Measurements from ENCODE around the gene CRABP2. TPM values are rescaled to one million over a fixed set of nuclear protein-coding genes. Genes with fewer than 3 reads are reported as not detected.

The CRABP2 gene
- polyA plus RNA-seq, 1 of the 3 experiments (the other 2 are of a cell fraction) = 42.1 TPM

- no peaks in the 10 kb centered on the region for H3K79me2 ChIP-seq (ENCODE audit: insufficient read depth)
- no peak overlapping the region for H3K9ac ChIP-seq
- peak overlapping the region in 1 of 2 experiments; percentile 98; a peak in 2 of 4 replicates for H3K27ac ChIP-seq (ENCODE audit: low read depth in 2 of 2, low read length in 1 of 2)
- peaks cover 42% of the 10 kb centered on the region for H3F3A ChIP-seq (replicated peaks; ENCODE audit: insufficient read depth)
- ChIA-PET POLR2A (interaction anchor here (1.1 to 2.6 kb wide), 2 partner anchors 9 to 13 kb away, joined by 3 to 7 read pairs; no protein-coding TSS in a partner anchor), CTCF (interaction anchor here (1.2 to 45.5 kb wide), 7 partner anchors 3 to 201 kb away, joined by 7 to 2702 read pairs (median 7); partner anchors contain the start of genes CRABP2, ISG20L2, METTL25B and NES)
- H3K36me3 ChIP-seq (replicated peaks in 1 of 2; ENCODE audit: control insufficient read depth in 1 of 2, insufficient read depth in 2 of 2, low read length in 1 of 2) = peaks cover 0 to 4% of the 10 kb centered on the region in 2 experiments
- TF ChIP-seq SMC3 (IDR thresholded peaks at IDR 0.05; ENCODE audit: low read depth, low read length) = no peak
- TF ChIP-seq PBX3 (IDR thresholded peaks at IDR 0.05) = 0 out of 2 replicates have a peak, but pooled peaks have one; percentile 17
- no peaks in the 10 kb centered on the region for H3K9me3 ChIP-seq
- no peak overlapping the region for H2AFZ ChIP-seq (ENCODE audit: low read depth)
- peaks cover 36 to 55% of the 10 kb centered on the region in 2 experiments; a peak in 3 of 4 replicates for H3K4me1 ChIP-seq (ENCODE audit: control insufficient read depth in 1 of 2, insufficient read depth in 2 of 2, low read depth in 1 of 2, low read length in 1 of 2)
- no peaks in the 10 kb centered on the region for H3K27me3 ChIP-seq (ENCODE audit: insufficient read depth)
- 61% methylated on average over 3 of the region's 3 CpGs for WGBS (ENCODE audit: low lambda C conversion rate)
- no peak overlapping the region for H3K4me2 ChIP-seq
- no peak overlapping the region for H3K4me3 ChIP-seq (ENCODE audit: low read depth in 2 of 2, low read length in 1 of 2)
- no peaks in the 10 kb centered on the region for H3K9me2 ChIP-seq
- no peak for DNase-seq
- H4K20me1 ChIP-seq (ENCODE audit: insufficient read depth) = no peaks in the 10 kb centered on the region
Measured at GRCh38 chr1:156712626-156713025, 7.2 kb upstream of the CRABP2 start.

- H2AFZ ChIP-seq (ENCODE audit: low read depth) = no peak overlapping the region
- DNase-seq = peak; percentile 83
- H3K79me2 ChIP-seq (ENCODE audit: insufficient read depth) = no peaks in the 10 kb centered on the region
- ChIA-PET POLR2A (interaction anchor here (0.8 to 2.6 kb wide), 10 partner anchors 10 to 202 kb away, joined by 3 to 12 read pairs (median 6); partner anchors contain the start of genes ISG20L2 and METTL25B), CTCF (interaction anchor here (1.0 to 45.5 kb wide), 13 partner anchors 4 to 217 kb away, joined by 3 to 2702 read pairs (median 6); partner anchors contain the start of genes CRABP2, ISG20L2, METTL25B and NES)
- no peaks in the 10 kb centered on the region for H3K27me3 ChIP-seq (ENCODE audit: insufficient read depth)
- no peak overlapping the region for H3K9ac ChIP-seq
- no peak overlapping the region for H3K4me3 ChIP-seq (ENCODE audit: low read depth in 2 of 2, low read length in 1 of 2)
- H3F3A ChIP-seq (replicated peaks; ENCODE audit: insufficient read depth) = peaks cover 44% of the 10 kb centered on the region
- H3K4me1 ChIP-seq (ENCODE audit: control insufficient read depth in 1 of 2, insufficient read depth in 2 of 2, low read depth in 1 of 2, low read length in 1 of 2) = peaks cover 50 to 65% of the 10 kb centered on the region in 2 experiments; a peak in 3 of 4 replicates
- H3K9me3 ChIP-seq = no peaks in the 10 kb centered on the region
- H3K27ac ChIP-seq (ENCODE audit: low read depth in 2 of 2, low read length in 1 of 2) = peak overlapping the region; percentile 43 to 98; a peak in 3 of 4 replicates
- 24% methylated on average over 9 of the region's 9 CpGs for WGBS (ENCODE audit: low lambda C conversion rate)
- no peaks in the 10 kb centered on the region for H3K36me3 ChIP-seq (replicated peaks in 1 of 2; ENCODE audit: control insufficient read depth in 1 of 2, insufficient read depth in 2 of 2, low read length in 1 of 2)
- no peaks in the 10 kb centered on the region for H3K9me2 ChIP-seq
- no peaks in the 10 kb centered on the region for H4K20me1 ChIP-seq (ENCODE audit: insufficient read depth)
- H3K4me2 ChIP-seq = peak overlapping the region; percentile 63; the same call in 1 of the 2 replicates
- TF ChIP-seq NRF1 (IDR thresholded peaks at IDR 0.05; ENCODE audit: low read depth, low read length) = no peak
- TF ChIP-seq MEF2A (IDR thresholded peaks at IDR 0.05; ENCODE audit: borderline replicate concordance, low read depth) = no peak
- TF ChIP-seq USF1 (IDR thresholded peaks at IDR 0.05; ENCODE audit: borderline replicate concordance, low read depth) = no peak
- no peak for TF ChIP-seq RAD21 (IDR thresholded peaks at IDR 0.05; ENCODE audit: low read length)
- TF ChIP-seq MAX (IDR thresholded peaks at IDR 0.05; ENCODE audit: low read depth) = no peak
- TF ChIP-seq EP300 (IDR thresholded peaks at IDR 0.05; ENCODE audit: borderline replicate concordance in 1 of 2, low read depth in 1 of 2, low read length in 1 of 2) = peak; percentile 72 to 97; a peak in 3 of 4 replicates
- peak; percentile 97 for TF ChIP-seq TCF12 (IDR thresholded peaks at IDR 0.05)
- peak; percentile 88; the same call in 1 of the 2 replicates for TF ChIP-seq RXRA (IDR thresholded peaks at IDR 0.05; ENCODE audit: borderline replicate concordance, low read depth)
- peak; percentile 17; the same call in 1 of the 2 replicates for TF ChIP-seq JUND (IDR thresholded peaks at IDR 0.05)
- no peak for TF ChIP-seq RFX5 (IDR thresholded peaks at IDR 0.05; ENCODE audit: low read length)
- TF ChIP-seq CTCF (IDR thresholded peaks at IDR 0.05) = no peak
- no peak for TF ChIP-seq FOSL2 (IDR thresholded peaks at IDR 0.05; ENCODE audit: borderline replicate concordance, low read depth)
- TF ChIP-seq NFIC (IDR thresholded peaks at IDR 0.05; ENCODE audit: borderline replicate concordance) = peak; percentile 38; the same call in 1 of the 2 replicates
- no peak for TF ChIP-seq ELF1 (IDR thresholded peaks at IDR 0.05)
- no peak for TF ChIP-seq IRF3 (IDR thresholded peaks at IDR 0.05; ENCODE audit: low read depth, low read length)
Measured at GRCh38 chr1:156711011-156711817, 5.8 kb upstream of the CRABP2 start.

Data from SK-N-SH (cell line).